Measurements from ENCODE around the gene SEPTIN8. TPM values are rescaled to one million over a fixed set of nuclear protein-coding genes. Genes with fewer than 3 reads are reported as not detected.

The SEPTIN8 gene
- total RNA-seq, 1 experiment from 2014 or later, result 38.2 TPM

- no peak overlapping the region for H2BK5ac ChIP-seq (ENCODE audit: insufficient read length, low read length)
Measured at GRCh38 chr5:132754947-132755346, 22.1 kb downstream of the SEPTIN8 start.

More at GRCh38 chr5:132754947-132755346, 22.1 kb downstream of the SEPTIN8 start:
- no peak overlapping the region for H4K91ac ChIP-seq (ENCODE audit: insufficient read length, low read depth, low read length)
- no peak overlapping the region for H2BK120ac ChIP-seq (ENCODE audit: low read depth, low read length, poor library complexity, severe bottlenecking)
- H4K8ac ChIP-seq (replicated peaks; ENCODE audit: insufficient read length, low read depth, low read length), result no peak overlapping the region
- H4K5ac ChIP-seq (ENCODE audit: insufficient read length, low read depth, low read length), result no peak overlapping the region
- no peaks in the 10 kb centered on the region for H3K79me1 ChIP-seq (ENCODE audit: insufficient read depth, low read depth, low read length, poor library complexity, severe bottlenecking)
- no peaks in the 10 kb centered on the region for H3K23me2 ChIP-seq (ENCODE audit: insufficient read length, low read depth, low read length, poor library complexity, severe bottlenecking)
- no peaks in the 10 kb centered on the region for H4K20me1 ChIP-seq (ENCODE audit: control insufficient read depth, insufficient read depth, insufficient read length)
- H3K56ac ChIP-seq (ENCODE audit: insufficient read length, low read depth, low read length), result no peak overlapping the region
- no peak overlapping the region for H2BK15ac ChIP-seq (ENCODE audit: low read depth, low read length)
- Mint-ChIP-seq H3K9me3 (no peaks in the 10 kb centered on the region), H3K27me3 (ENCODE audit: low read depth) (peaks cover 19% of the 10 kb centered on the region), H3K36me3 (ENCODE audit: insufficient read depth in 1 of 3, low read depth in 3 of 3) (peaks cover 0 to 6% (median 0%) of the 10 kb centered on the region in 3 experiments; a peak in 2 of 7 replicates), H3K4me3 (no peak overlapping the region), H3K4me1 (peaks cover 21 to 29% of the 10 kb centered on the region in 2 experiments), H3K27ac (no peak overlapping the region)
- DNase-seq, result no peak
- H3K4me2 ChIP-seq (ENCODE audit: insufficient read depth, insufficient read length, low read length), result no peak overlapping the region
- H3K18ac ChIP-seq (ENCODE audit: insufficient read length, low read depth, low read length), result no peak overlapping the region
- H2BK12ac ChIP-seq (ENCODE audit: insufficient read length, low read depth, low read length), result no peak overlapping the region
- no peak overlapping the region for H3T11ph ChIP-seq (ENCODE audit: low read length)
- H3K4me1 ChIP-seq (ENCODE audit: insufficient read depth, low read length), result no peaks in the 10 kb centered on the region
- no peak overlapping the region for H3K23ac ChIP-seq (ENCODE audit: insufficient read length, low read depth, low read length)
- H2BK20ac ChIP-seq (ENCODE audit: low read depth, low read length, poor library complexity, severe bottlenecking), result no peak overlapping the region
- H3K79me2 ChIP-seq (ENCODE audit: insufficient read depth, low read length), result no peaks in the 10 kb centered on the region
- H3K9ac ChIP-seq (ENCODE audit: extremely low read depth, insufficient read length, low read length), result no peak overlapping the region
- H3K4ac ChIP-seq (ENCODE audit: low read depth, low read length), result no peak overlapping the region
- no peaks in the 10 kb centered on the region for H3K27me3 ChIP-seq (ENCODE audit: insufficient read depth, low read length)
- no peak overlapping the region for H2AK5ac ChIP-seq (ENCODE audit: insufficient read length, low read length)
- peak; percentile 20; the same call in 2 of the 3 replicates for TF ChIP-seq CTCF (conservative IDR thresholded peaks at IDR 0.05)
- H3K27ac ChIP-seq (ENCODE audit: insufficient read length, low read depth, low read length), result no peak overlapping the region
- no peaks in the 10 kb centered on the region for H3K9me3 ChIP-seq (ENCODE audit: control insufficient read depth, low read depth, low read length)
- no peak overlapping the region for H2AFZ ChIP-seq (ENCODE audit: low read length)
- H3K14ac ChIP-seq (ENCODE audit: insufficient read depth, low read length), result no peak overlapping the region

Data from H9 (cell line).